ENCODE data around the gene CPED1.

CPED1 gene

GRCh38 chr7:120987683-120988590 is 574 bp upstream of the CPED1 start:
- peak overlapping the region in 1 of 2 experiments; percentile 3 for H2BK12ac ChIP-seq (ENCODE audit: low read length in 2 of 2)
- H4K91ac ChIP-seq (ENCODE audit: low read length), result no peak overlapping the region
- no peaks in the 10 kb centered on the region for H3K36me3 ChIP-seq (ENCODE audit: control insufficient read depth in 1 of 2, insufficient read depth in 2 of 2, low read depth in 1 of 2, low read length in 2 of 2)
- H3K9ac ChIP-seq (ENCODE audit: low read length), result peak overlapping the region; percentile 94
- peak overlapping the region; percentile 55 for H4K8ac ChIP-seq (ENCODE audit: low read length)
- no peaks in the 10 kb centered on the region for H3K9me3 ChIP-seq (ENCODE audit: control insufficient read depth, low read length)
- peak overlapping the region; percentile 45 for H3K4me2 ChIP-seq (ENCODE audit: low read length, poor library complexity, severe bottlenecking)
- no peaks in the 10 kb centered on the region for H3K27me3 ChIP-seq (ENCODE audit: control insufficient read depth in 1 of 2, insufficient read depth in 1 of 2, low read length in 2 of 2)
- peak overlapping the region; percentile 46 to 85 for H3K4me3 ChIP-seq (ENCODE audit: insufficient read depth in 1 of 2, low read depth in 1 of 2, low read length in 2 of 2)
- H3K14ac ChIP-seq (ENCODE audit: low read length in 2 of 2), result no peak overlapping the region
- H2BK120ac ChIP-seq (ENCODE audit: low read depth, low read length), result peak overlapping the region; percentile 45
- WGBS, result 11% methylated on average over 12 of the region's 12 CpGs
- peak; percentile 93 for DNase-seq
- H2BK5ac ChIP-seq (ENCODE audit: low read depth, low read length, poor library complexity, severe bottlenecking), result no peak overlapping the region
- no peaks in the 10 kb centered on the region for H3K79me1 ChIP-seq (replicated peaks; ENCODE audit: low read length, poor library complexity, severe bottlenecking)
- H3K23ac ChIP-seq (ENCODE audit: low read length in 2 of 2), result no peak overlapping the region
- peak overlapping the region; percentile 25 to 65 for H3K18ac ChIP-seq (ENCODE audit: low read depth in 1 of 2, low read length in 2 of 2)
- H2AFZ ChIP-seq (ENCODE audit: low read depth, low read length), result no peak overlapping the region
- H2AK5ac ChIP-seq (ENCODE audit: low read length, severe bottlenecking), result no peak overlapping the region
- H3K4ac ChIP-seq (ENCODE audit: low read depth in 1 of 2, low read length in 2 of 2), result peak overlapping the region; percentile 9 to 13
- peaks cover 5% of the 10 kb centered on the region for H3K4me1 ChIP-seq (ENCODE audit: control insufficient read depth, insufficient read depth, low read depth, low read length)
- H3K27ac ChIP-seq (ENCODE audit: low read length, poor library complexity, severe bottlenecking), result peak overlapping the region; percentile 31
- H2BK15ac ChIP-seq (ENCODE audit: low read depth, poor library complexity, severe bottlenecking), result peak overlapping the region; percentile 9

GRCh38 chr7:120989257-120990220 is 1.0 kb downstream of the CPED1 start:
- peak overlapping the region in 1 of 2 experiments; percentile 100 for H3K4ac ChIP-seq (ENCODE audit: low read depth in 1 of 2, low read length in 2 of 2)
- WGBS, result 54% methylated on average over 14 of the region's 15 CpGs
- peak overlapping the region; percentile 94 for H3K9ac ChIP-seq (ENCODE audit: low read length)
- peak overlapping the region; percentile 89 for H4K8ac ChIP-seq (ENCODE audit: low read length)
- H3K4me3 ChIP-seq (ENCODE audit: insufficient read depth in 1 of 2, low read depth in 1 of 2, low read length in 2 of 2), result peak overlapping the region; percentile 40 to 85
- H2BK15ac ChIP-seq (ENCODE audit: low read depth, poor library complexity, severe bottlenecking), result peak overlapping the region; percentile 44
- no peaks in the 10 kb centered on the region for H3K9me3 ChIP-seq (ENCODE audit: control insufficient read depth, low read length)
- H3K79me1 ChIP-seq (replicated peaks; ENCODE audit: low read length, poor library complexity, severe bottlenecking), result no peaks in the 10 kb centered on the region
- H2BK12ac ChIP-seq (ENCODE audit: low read length in 2 of 2), result peak overlapping the region; percentile 93 to 97
- H2AK5ac ChIP-seq (ENCODE audit: low read length, severe bottlenecking), result peak overlapping the region; percentile 33
- peak overlapping the region in 1 of 2 experiments; percentile 100 for H3K14ac ChIP-seq (ENCODE audit: low read length in 2 of 2)
- H2BK5ac ChIP-seq (ENCODE audit: low read depth, low read length, poor library complexity, severe bottlenecking), result no peak overlapping the region
- DNase-seq, result peak; percentile 53
- no peaks in the 10 kb centered on the region for H3K36me3 ChIP-seq (ENCODE audit: control insufficient read depth in 1 of 2, insufficient read depth in 2 of 2, low read depth in 1 of 2, low read length in 2 of 2)
- peak overlapping the region; percentile 65 for H3K4me2 ChIP-seq (ENCODE audit: low read length, poor library complexity, severe bottlenecking)
- H2AFZ ChIP-seq (ENCODE audit: low read depth, low read length), result no peak overlapping the region
- H3K27ac ChIP-seq (ENCODE audit: low read length, poor library complexity, severe bottlenecking), result peak overlapping the region; percentile 22
- peaks cover 5% of the 10 kb centered on the region for H3K4me1 ChIP-seq (ENCODE audit: control insufficient read depth, insufficient read depth, low read depth, low read length)
- peak overlapping the region; percentile 44 for H2BK120ac ChIP-seq (ENCODE audit: low read depth, low read length)
- H4K91ac ChIP-seq (ENCODE audit: low read length), result peak overlapping the region; percentile 94
- no peaks in the 10 kb centered on the region for H3K27me3 ChIP-seq (ENCODE audit: control insufficient read depth in 1 of 2, insufficient read depth in 1 of 2, low read length in 2 of 2)
- H3K23ac ChIP-seq (ENCODE audit: low read length in 2 of 2), result peak overlapping the region in 1 of 2 experiments; percentile 56
- H3K18ac ChIP-seq (ENCODE audit: low read depth in 1 of 2, low read length in 2 of 2), result peak overlapping the region; percentile 67 to 97

- H3K4me2 ChIP-seq (ENCODE audit: low read length, poor library complexity, severe bottlenecking), result no peak overlapping the region
These were observed 2.1 kb downstream of the CPED1 start for GRCh38 chr7:120990468-120991118.

More at GRCh38 chr7:120990468-120991118, 2.1 kb downstream of the CPED1 start:
- H3K36me3 ChIP-seq (ENCODE audit: control insufficient read depth in 1 of 2, insufficient read depth in 2 of 2, low read depth in 1 of 2, low read length in 2 of 2), result no peaks in the 10 kb centered on the region
- H2BK5ac ChIP-seq (ENCODE audit: low read depth, low read length, poor library complexity, severe bottlenecking), result no peak overlapping the region
- peaks cover 1% of the 10 kb centered on the region for H3K79me1 ChIP-seq (replicated peaks; ENCODE audit: low read length, poor library complexity, severe bottlenecking)
- H2BK12ac ChIP-seq (ENCODE audit: low read length in 2 of 2), result no peak overlapping the region
- H3K27ac ChIP-seq (ENCODE audit: low read length, poor library complexity, severe bottlenecking), result no peak overlapping the region
- no peaks in the 10 kb centered on the region for H3K27me3 ChIP-seq (ENCODE audit: control insufficient read depth in 1 of 2, insufficient read depth in 1 of 2, low read length in 2 of 2)
- 93% methylated on average over 4 of the region's 6 CpGs for WGBS
- no peaks in the 10 kb centered on the region for H3K9me3 ChIP-seq (ENCODE audit: control insufficient read depth, low read length)
- no peak overlapping the region for H3K18ac ChIP-seq (ENCODE audit: low read depth in 1 of 2, low read length in 2 of 2)
- no peak overlapping the region for H3K23ac ChIP-seq (ENCODE audit: low read length in 2 of 2)
- no peak for DNase-seq
- H3K9ac ChIP-seq (ENCODE audit: low read length), result peak overlapping the region; percentile 94
- H4K8ac ChIP-seq (ENCODE audit: low read length), result no peak overlapping the region
- H4K91ac ChIP-seq (ENCODE audit: low read length), result no peak overlapping the region
- no peak overlapping the region for H2AK5ac ChIP-seq (ENCODE audit: low read length, severe bottlenecking)
- H3K4ac ChIP-seq (ENCODE audit: low read depth in 1 of 2, low read length in 2 of 2), result no peak overlapping the region
- H2BK15ac ChIP-seq (ENCODE audit: low read depth, poor library complexity, severe bottlenecking), result no peak overlapping the region
- H3K4me3 ChIP-seq (ENCODE audit: insufficient read depth in 1 of 2, low read depth in 1 of 2, low read length in 2 of 2), result peak overlapping the region in 1 of 2 experiments; percentile 85
- no peak overlapping the region for H2BK120ac ChIP-seq (ENCODE audit: low read depth, low read length)
- H3K4me1 ChIP-seq (ENCODE audit: control insufficient read depth, insufficient read depth, low read depth, low read length), result peaks cover 5% of the 10 kb centered on the region
- no peak overlapping the region for H3K14ac ChIP-seq (ENCODE audit: low read length in 2 of 2)
- H2AFZ ChIP-seq (ENCODE audit: low read depth, low read length), result no peak overlapping the region

All from mesenchymal stem cell (in vitro differentiated cells and primary cell).